GM21381 (cell line): ENCODE data around the gene KAT7.

Experiments
- ATAC-seq: cut with Tn5 transposase; IDR thresholded peaks from one replicate; pipeline ENCODE4 v1.9.1; 2021; ENCODE audit warnings: mild to moderate bottlenecking, moderate library complexity; ENCODE audit not compliant: unreplicated experiment

The KAT7 gene

GRCh38 chr17:49862781-49863331 is 74.4 kb downstream of the KAT7 start:
- ATAC-seq: no peak

- no peak for ATAC-seq
Measured at GRCh38 chr17:49866019-49866380, 77.5 kb downstream of the KAT7 start.

- no peak for ATAC-seq
Measured at GRCh38 chr17:49866882-49867413, 78.5 kb downstream of the KAT7 start.

GRCh38 chr17:49869038-49869374 is 80.5 kb downstream of the KAT7 start:
- no peak for ATAC-seq

DNA sequence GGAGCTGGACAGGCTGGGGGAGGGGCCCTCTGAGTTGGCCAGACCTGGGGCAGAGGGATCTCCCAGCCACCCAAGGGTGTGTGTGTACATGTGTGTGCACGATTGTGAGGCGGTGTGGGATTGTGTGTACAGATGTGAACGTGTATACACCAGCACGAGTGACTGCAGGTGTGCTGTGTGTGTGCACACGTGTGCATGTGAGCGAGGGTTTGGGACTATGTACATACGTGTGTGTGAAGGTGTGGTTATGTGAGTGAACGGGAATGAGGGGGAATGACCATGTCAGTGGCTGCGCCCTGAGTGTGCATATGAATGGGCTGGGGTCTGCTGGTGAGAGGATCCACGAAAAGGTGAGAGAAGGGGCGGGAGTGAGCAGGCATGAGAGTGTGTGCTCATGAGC is 81.8 kb downstream of the KAT7 start:
- no peak for ATAC-seq

GRCh38 chr17:49871211-49871610 is 82.7 kb downstream of the KAT7 start:
- ATAC-seq: no peak

DNA sequence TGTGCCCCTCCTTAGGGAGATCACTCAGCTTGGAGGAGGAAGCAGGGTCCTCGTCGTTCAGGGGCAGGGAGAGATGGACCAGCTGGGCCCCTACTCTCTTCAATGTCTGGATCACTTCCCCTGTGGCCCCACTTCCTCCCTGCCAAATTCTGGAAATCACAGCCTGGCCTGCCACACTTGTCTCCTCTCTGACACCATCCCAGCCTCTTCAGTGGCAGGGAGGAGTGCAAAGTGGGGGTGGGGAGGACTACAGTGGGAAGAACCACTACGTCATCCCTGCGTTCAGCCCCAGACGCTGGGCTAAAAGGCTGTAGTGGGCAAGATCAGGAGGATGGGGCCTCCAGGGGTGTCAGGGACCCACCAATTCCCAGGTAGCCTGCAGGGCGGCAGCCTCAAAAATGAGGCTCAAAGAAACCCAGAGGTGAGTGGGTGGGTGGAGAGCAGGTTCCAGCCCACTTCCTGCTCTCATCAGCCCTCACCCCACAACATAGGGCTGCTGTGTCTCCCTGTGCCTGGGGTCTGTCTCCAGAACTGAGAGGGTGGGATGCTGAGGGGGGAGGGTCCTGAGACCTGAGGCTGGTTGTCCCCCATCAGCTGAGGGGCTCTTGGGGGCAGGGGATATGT is 84.4 kb downstream of the KAT7 start:
- no peak for ATAC-seq

DNA sequence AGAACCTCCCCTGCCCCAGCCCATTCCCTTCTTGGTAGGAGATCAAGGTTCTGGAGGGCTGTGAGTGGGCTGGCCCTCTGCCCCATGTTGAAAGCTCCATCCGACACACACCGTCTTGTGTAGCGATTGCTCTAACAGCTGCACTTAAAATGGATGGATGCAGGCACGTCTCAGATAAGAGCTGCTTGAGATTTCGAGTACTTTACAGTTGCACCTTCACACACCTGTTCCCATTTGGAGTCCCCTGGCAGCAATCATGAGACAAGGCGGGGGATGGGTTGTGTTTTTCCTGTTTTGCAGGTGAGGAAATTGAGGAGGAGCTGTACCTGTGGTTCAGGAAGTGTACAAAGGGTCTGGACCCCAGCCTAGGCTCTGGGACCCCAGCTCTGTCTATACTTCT is 85.0 kb downstream of the KAT7 start:
- ATAC-seq: no peak

GRCh38 chr17:49873926-49874325 is 85.4 kb downstream of the KAT7 start:
- no peak for ATAC-seq

GRCh38 chr17:49874911-49875310 is 86.4 kb downstream of the KAT7 start:
- no peak for ATAC-seq

GRCh38 chr17:49875685-49876084 is 87.2 kb downstream of the KAT7 start:
- ATAC-seq: no peak

- no peak for ATAC-seq
Measured at GRCh38 chr17:49878931-49879904, 90.7 kb downstream of the KAT7 start.

DNA sequence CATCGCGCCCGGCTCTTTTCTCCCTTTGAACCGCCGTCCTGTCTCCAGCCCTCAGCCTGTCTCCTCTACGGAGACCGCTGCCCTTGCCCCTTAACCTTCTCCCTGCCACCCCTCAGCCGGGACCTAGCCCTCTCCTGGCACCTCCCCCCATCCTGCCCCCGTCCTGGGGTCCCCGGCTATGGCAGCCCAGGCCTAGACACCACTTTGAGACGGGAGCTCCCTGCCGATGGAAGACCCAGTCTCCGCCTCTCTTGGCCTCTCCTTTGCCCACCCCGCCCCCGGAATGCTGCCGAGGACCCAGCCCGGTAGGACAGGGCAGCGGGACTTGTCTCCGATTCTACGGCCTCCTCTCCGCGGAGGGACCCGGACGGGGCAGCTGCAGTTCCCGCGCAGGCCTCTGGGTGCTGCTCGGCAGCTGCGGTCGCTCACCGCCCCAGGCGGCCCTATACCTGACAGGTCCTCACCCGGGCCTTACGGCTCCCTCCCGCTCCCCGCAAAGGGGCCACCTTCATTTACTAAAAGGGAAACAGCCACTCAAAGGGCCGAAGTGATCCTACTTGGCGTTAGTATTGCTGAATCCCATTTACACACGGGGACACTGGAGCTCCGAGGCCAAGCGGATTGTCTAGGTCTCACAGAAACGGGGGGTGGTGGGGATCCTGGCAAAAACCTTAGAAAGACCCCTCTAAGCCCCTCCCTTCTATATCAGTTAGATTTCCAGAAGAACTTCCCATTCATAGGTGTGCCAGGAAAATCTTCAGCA is 92.0 kb downstream of the KAT7 start:
- peak; percentile 73 for ATAC-seq

GRCh38 chr17:49881054-49881402 is 92.5 kb downstream of the KAT7 start:
- ATAC-seq: no peak

DNA sequence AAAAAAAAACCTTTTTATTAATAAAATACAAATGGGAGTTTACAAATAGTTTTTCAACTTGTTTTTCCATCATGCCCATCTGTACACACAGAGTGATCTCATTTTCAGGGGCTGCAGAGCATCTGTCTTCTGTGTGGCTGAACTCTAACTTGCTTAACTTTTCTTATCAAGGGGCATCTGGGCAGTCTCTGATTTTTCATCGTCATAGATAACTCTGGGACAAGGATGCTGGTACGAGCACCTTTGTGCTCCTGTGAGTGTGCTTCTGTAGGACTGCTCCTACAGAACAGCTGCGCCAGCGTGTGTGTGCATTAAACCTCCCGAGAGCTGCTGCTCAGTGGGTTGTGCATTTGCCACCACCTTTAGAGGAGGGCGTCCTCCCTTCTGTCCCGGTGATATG is 94.0 kb downstream of the KAT7 start:
- no peak for ATAC-seq
